ENCODE results near the gene SPATA21. TPM values are rescaled to one million over a fixed set of nuclear protein-coding genes. Genes with fewer than 3 reads are reported as not detected.

The SPATA21 gene
- total RNA-seq, 3 donors from 2014 or later: 0.22 TPM; not detected in 2

DNA sequence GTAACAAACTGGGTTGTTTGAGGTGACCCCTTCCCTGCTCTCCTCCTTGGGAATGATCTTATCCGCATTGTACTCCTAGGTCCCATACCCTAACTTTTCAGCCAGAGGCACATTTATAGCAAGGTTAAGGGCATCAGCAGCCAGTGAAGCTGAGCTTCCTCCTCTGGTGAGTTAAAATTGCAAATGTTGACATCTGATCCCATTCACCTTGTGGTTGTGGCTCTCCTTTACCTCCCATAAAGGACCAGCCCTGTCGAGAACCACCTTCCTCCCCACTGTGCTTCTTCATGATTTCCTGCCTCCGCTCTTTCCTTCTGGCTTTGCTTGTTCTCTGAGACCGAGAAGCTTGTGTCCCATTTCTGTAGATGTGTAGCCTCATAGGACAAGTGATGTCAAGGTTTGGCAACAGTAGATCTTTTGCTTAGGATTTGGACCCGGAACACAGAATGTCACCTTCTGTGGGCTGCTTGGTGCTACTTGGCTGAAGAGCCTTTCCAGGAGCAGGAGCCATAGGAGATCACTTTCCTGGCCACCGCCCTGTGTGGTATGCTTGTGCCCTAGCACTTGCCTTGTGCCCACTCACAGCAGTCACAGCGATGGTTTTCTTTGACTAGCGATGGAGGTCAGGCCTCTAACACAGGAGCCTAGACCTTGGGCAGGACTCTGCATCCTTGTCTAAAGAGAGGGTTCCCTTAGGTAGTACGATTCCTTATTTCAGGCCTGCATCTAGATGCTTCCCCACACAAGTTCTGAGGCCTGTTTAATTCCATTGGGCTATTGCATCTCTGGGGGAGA lies 51.4 kb downstream of the SPATA21 start:
- TF ChIP-seq, protein P1, sequence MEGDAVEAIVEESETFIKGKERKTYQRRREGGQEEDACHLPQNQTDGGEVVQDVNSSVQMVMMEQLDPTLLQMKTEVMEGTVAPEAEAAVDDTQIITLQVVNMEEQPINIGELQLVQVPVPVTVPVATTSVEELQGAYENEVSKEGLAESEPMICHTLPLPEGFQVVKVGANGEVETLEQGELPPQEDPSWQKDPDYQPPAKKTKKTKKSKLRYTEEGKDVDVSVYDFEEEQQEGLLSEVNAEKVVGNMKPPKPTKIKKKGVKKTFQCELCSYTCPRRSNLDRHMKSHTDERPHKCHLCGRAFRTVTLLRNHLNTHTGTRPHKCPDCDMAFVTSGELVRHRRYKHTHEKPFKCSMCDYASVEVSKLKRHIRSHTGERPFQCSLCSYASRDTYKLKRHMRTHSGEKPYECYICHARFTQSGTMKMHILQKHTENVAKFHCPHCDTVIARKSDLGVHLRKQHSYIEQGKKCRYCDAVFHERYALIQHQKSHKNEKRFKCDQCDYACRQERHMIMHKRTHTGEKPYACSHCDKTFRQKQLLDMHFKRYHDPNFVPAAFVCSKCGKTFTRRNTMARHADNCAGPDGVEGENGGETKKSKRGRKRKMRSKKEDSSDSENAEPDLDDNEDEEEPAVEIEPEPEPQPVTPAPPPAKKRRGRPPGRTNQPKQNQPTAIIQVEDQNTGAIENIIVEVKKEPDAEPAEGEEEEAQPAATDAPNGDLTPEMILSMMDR (IDR thresholded peaks at IDR 0.05): no peak
- no peak for ATAC-seq
- peaks cover 18% of the 10 kb centered on the region for H3K4me1 ChIP-seq (ENCODE audit: low read depth)
- no peak overlapping the region for H3K4me3 ChIP-seq
- intact Hi-C loops (cut with DNase I, micrococcal nuclease): no loop called here
- H3K36me3 ChIP-seq (ENCODE audit: low read depth): no peaks in the 10 kb centered on the region
- H3K9me3 ChIP-seq: no peaks in the 10 kb centered on the region
- no peak for DNase-seq

DNA sequence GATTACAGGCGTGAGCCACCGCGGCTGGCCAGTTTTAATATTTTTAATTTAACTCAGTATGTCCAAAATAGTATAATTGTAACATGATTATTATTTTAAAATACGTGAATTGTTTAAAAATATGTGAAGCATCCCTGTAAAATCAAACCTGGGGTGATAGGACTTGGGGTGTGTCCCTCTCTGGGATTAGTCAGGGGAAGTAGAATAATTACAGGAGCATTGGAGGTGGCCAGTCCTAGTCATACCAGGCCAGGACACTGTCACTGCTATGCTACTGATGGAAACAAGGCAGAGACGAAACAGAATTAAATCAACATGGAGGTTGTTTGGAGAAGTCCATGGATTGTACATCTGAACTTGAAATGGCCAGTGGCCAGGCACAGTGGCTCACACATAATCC lies 53.3 kb downstream of the SPATA21 start:
- intact Hi-C loops (cut with DNase I, micrococcal nuclease): no loop called here
- Histone ChIP-seq H3K36me3 (ENCODE audit: low read depth) (no peaks in the 10 kb centered on the region), H3K4me3 (no peak overlapping the region), H3K9me3 (no peaks in the 10 kb centered on the region), H3K4me1 (ENCODE audit: low read depth) (peaks cover 18% of the 10 kb centered on the region)
- ATAC-seq (no peak), DNase-seq (no peak)
- TF ChIP-seq, protein P1 (IDR thresholded peaks at IDR 0.05): no peak

- intact Hi-C loops (cut with DNase I, micrococcal nuclease): no loop called here
- no peaks in the 10 kb centered on the region for H3K36me3 ChIP-seq (ENCODE audit: low read depth)
- ATAC-seq (no peak), DNase-seq (no peak)
- peaks cover 10% of the 10 kb centered on the region for H3K4me1 ChIP-seq (ENCODE audit: low read depth)
- no peaks in the 10 kb centered on the region for H3K9me3 ChIP-seq
- TF ChIP-seq, protein P1 (IDR thresholded peaks at IDR 0.05): no peak
- no peak overlapping the region for H3K4me3 ChIP-seq
Observed at GRCh38 chr1:16380868-16381267, 56.4 kb downstream of the SPATA21 start.

GRCh38 chr1:16378443-16378842 lies 58.8 kb downstream of the SPATA21 start:
- ATAC-seq (no peak), DNase-seq (no peak)
- Histone ChIP-seq H3K36me3 (ENCODE audit: low read depth) (no peaks in the 10 kb centered on the region), H3K4me1 (ENCODE audit: low read depth) (peaks cover 23% of the 10 kb centered on the region), H3K4me3 (no peak overlapping the region), H3K9me3 (no peaks in the 10 kb centered on the region)
- TF ChIP-seq, protein P1 (IDR thresholded peaks at IDR 0.05): no peak
- intact Hi-C loops (cut with DNase I, micrococcal nuclease): no loop called here

GRCh38 chr1:16376971-16377370 lies 60.3 kb downstream of the SPATA21 start:
- peaks cover 32% of the 10 kb centered on the region for H3K4me1 ChIP-seq (ENCODE audit: low read depth)
- ATAC-seq (no peak), DNase-seq (no peak)
- H3K36me3 ChIP-seq (ENCODE audit: low read depth): no peaks in the 10 kb centered on the region
- TF ChIP-seq, protein P1 (IDR thresholded peaks at IDR 0.05): no peak
- H3K4me3 ChIP-seq: no peak overlapping the region
- intact Hi-C loops (cut with DNase I, micrococcal nuclease): no loop called here
- H3K9me3 ChIP-seq: no peaks in the 10 kb centered on the region

All from mucosa of descending colon (tissue), 3 donors.